Dedifferentiated amniotic fluid mesenchymal stem cell (primary cell): ENCODE data around the gene PNPLA2.

Experiments
- DNase-seq: peaks from one replicate; pipeline ENCODE4 v3.0.0-alpha.2; 2016; ENCODE audit errors: extremely low spot score

PNPLA2 gene

DNA sequence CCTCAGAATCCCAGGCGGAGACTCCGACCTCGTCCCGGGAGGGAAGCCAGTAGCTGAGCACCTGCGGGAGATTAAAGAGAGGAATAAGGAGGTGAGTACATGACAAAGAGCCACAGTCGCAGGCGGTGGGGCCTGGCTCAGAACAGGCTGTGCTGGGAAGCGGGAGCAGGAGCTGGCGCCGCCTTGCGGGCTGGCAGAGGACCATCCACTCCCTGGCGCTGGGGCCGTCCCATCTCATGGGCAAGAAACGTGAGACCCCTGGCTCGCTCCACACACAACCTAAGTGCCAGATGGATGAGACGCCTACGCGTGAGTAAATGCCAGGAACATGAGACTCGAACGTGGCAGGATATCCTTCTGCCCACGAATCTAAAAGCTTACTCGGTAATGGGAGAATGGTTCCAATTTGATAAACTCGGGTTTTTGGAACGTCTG is 35.1 kb upstream of the PNPLA2 start:
- DNase-seq: peak; percentile 91

DNA sequence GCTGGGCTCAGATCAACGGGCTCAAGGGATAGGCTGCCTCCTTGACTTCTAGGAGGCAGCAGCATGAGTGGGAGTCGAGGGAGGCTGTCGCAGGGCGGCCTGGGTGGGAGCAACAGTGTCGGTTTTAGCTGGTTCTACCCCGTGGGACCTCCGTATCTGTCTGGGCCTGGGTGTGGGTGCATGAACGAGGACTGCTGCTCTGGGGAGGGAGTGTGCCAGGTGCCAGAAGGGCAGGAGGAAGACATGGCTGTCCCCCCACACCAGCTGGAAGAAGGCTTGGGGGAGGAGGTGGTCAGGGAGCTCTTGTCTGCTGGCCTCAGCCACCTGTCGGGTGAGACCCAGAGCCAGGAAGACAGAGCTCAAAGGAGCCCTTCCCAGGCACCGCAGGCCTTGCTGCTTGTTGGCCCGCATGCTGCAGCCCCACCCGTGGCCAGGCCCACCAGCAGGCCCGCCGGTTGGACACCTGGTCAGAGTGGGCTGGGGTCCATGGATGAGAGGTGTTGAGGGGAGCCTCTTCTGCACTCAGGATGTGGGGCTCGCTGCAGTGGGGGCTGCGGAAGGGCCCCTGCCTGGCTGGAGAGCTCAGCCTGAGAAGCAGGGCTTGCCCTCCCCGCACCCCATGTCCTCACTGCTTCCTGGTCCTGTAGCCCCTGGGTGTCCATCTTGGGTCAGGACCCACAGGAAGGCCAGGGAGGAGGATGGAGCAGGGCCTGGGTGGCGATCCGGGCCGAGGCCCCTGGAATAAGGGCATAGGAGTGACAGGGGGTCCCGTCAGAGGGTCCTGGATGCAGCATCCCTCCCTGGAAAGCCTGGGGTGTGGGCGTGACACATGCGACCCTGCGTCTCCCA is 32.3 kb upstream of the PNPLA2 start:
- DNase-seq: no peak

DNA sequence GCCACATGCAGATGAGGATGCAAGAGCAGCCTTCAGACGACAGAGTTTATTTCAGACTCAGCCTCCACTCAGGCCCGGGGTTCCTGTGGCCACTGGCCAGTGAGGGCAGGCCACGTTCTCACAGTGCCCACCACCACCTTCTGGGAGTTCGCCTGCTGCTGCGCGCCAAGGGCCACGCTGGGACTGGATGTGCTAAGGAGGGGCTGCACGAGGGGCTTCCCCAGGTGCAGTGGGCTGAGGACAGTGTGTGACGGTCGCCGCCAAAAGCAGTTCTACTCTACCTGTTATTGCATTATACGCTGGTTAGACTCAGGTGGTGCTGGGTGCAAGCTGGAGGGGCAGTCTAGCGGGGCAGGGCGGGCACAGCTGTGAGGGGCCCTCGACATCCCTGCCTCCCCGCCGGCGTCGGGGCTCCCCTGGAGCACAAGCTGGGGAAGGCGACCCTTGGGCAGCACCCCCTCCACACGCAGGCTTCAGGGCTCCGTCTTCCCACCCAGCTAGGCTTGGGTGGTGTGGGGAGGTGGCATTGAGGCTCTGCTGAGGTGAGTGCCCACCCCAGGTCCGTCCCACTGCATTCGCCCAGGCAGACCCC is 31.5 kb upstream of the PNPLA2 start:
- no peak for DNase-seq

DNA sequence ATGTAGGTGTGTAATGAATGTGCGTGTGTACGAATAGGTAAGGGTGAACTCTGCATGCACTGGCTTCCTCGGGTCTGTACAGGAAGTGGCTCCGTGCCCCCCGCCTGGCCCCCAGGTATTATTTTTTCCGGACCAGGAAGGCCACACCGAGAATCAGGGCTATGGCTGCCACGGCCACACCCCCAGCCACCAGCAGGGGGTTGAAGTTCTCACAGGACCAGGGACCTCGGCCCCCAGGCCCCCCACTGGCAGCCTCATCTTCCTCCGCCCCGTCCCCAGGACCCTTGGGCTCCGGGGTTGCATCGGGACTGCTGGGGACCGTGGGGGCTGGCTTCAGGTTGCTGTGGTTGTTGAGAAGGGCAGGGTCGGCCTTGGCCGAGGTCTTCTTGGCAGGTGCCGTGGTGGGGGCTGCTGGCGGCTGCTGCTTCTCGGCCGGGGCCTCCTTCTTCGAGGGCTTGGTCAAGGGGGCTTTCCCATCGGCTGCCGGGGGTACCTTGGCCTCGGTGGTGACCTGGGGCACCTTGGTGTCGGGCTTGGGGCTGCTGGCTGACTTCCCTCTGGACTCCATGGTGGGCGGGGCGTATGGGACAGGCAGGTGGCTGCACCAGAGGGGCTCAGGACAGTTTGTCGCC is 30.6 kb upstream of the PNPLA2 start:
- no peak for DNase-seq

DNA sequence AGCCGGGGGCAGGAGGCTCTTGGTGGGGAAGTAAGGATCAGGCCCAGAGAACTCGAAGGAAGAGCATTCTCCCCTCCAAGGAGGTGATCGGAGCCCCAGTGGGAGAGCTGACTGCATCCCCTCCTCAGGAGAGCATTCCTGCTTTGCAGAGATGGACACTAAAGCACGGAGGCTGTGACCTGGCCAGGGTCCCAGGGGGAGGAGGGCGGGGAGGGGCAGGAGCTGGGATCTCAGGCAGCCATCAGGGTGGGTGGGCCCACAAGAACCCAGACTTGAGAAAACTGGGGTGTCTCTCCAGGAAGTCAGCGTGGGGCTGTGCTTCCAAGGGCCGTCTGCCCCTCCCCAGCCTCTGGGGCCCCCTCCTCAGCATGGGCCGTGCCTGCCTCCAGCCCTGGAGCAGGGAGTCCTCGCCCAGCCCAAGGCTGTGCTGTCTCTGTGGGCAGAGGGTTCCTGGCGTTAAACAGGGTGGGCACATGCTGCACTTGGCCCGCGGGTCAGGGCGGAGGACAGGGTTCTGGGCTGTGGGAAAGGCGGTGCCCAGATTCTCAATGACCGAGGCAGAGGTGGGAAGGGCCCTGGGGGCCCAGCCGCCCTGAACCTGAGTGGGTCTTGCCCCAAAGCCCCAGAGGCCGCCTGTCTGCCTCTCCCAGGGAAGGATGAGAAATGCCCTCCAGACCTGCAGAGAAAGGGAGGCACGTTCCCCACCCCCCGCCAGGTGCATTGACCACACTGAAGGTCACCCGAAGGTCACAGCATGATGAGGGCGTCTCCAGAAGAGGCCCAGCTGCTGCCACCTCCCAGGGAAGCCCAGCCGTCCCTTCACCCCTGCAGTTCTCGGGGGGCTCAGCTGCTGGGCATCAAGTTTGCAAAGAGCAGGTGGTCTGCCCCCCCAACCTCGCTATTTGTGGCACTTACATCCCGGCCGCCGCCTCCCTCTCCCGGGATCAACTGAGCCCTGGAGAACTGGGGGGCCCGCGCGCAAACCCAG is 29.5 kb upstream of the PNPLA2 start:
- DNase-seq: no peak

DNA sequence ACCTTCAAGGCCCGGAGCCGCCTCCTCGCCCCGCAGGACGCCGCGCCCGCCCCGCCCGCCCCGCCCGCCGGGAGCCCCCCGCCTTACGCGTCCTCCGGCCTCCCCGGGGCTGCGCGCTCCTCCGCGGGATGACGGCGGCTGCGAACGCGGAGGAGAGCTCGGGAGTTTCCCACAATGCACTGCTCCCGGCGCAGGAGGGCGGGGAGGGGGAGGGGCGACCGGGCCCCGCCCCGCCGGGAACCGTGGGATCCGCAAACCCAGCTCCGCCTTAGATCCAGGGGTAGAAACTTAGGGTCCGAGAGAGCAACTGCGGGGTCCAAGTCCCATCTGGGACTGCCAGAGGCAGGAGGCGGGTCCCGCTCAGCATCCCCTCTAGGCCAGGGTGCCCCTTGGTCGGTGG is 28.8 kb upstream of the PNPLA2 start, which contains the start of gene CEND1:
Gene CEND1 (minus strand): TSS at position 148 of the 400 bp plus-strand sequence. CDS start 1,514 bp downstream, outside the sequence.
- no peak for DNase-seq

DNA sequence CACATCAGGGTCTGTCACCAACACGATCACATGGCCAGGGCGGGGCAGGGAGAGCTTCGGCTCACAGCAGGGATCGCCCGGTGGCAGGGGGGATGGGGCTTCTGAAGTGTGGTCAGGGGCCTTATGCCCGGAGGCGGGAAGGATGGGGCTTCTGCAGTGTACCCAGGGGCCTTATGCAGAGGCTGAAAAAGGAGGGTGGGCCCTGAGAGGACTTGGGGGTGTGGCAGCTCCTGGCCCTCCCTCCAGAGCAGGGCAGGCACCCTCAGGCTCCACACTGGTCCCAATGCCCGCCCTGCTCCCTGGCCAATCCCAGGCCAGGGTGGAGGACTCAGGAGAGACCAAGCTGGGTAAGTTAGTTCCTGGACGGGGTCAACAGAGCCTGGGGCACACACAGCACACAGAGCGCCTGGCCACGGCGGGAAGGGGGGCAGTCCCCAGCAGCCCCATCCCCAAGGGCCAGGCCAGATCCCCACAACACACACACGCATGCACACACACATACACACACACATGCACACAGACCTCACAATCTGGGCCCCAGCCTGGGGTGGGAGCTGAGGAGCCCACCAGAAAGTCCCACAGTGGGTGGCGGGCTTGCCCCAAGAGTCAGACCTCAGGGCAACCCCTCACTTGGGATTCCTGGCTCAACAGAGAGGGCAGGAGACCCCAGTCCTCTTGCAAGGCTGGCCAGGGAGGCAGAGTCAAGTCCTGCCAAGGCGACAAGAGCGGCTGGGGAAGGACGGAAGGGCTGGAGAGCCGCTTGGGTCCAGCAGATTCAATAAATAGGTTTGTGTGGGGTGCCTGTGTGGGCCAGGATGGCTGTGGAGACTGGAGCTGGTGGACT is 27.8 kb upstream of the PNPLA2 start:
- no peak for DNase-seq

DNA sequence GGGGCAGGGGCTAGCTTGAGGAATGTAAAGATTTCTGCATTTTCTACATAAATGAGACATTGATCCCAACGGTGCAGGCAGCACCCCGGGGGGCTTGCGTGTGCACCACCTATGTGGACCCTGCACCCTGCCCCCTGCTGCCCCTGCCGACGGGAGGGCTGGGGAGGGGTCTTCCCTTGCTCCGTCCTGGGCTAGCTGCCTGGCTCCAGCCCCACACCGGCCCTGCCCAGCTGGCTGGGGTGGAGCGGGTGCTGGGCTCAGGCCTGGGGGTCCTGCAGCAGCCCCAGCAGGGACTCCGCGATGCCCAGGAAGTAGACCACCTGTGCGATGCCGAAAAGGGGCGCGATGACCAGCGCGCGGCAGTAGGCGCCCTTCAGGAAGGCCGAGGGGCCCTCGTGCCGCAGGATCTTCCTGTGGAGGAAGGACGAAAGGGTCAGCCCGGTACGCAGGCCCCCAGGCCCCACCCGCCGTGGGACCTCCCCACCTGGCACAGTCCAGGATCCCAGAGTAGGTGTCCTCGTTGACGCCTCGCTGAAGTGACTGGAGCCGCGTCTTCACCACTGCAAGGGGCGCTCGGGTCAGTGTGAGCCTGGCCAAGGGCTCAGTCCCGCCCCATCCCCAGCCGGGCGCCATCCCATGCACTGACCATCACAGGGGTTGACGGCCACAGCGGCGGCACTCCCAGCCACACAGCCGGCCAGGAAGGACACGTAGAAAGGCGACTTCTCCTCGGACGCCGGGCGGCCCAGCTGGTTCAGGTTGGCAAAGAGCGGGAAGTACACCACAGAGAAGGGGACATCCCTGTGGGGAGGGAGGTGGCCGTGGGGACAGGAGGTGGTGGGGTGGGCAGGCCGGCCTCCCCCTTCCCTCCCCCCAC is 26.8 kb upstream of the PNPLA2 start:
- no peak for DNase-seq

DNA sequence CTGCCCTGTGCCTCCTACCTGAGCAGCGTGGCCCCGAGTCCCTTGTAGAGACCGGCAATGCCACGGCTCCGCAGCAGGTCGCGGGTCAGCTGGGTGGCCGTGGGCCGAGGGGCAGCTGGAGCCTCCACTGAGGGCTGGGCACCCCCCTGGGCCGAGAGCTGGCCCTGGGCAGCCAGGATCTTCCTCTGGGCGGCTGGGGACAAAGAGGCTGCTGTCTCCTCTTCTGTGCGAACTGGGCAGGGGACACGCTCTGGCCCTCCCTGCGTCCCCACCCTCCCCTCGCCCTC is 26.2 kb upstream of the PNPLA2 start:
- DNase-seq: no peak

DNA sequence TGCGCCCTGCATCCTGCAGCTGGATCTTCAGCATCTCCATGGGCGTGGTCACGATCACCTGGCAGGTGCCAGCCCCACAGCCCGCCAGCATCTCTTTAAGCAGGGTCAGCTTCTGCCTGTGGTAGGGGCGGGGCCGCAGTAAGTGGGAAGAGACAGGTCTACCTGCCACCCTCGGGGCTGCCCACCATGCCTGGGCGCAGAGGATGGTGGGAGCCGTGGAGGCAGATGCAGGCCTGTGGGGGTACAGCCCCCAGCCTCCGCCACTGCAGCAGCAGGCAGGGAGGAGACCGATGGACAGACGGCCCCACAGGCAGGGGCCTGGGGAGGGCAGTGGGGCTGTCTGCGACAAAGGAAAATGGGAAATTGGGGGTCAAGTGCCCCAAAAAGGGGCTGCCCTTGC is 25.8 kb upstream of the PNPLA2 start:
- no peak for DNase-seq

DNA sequence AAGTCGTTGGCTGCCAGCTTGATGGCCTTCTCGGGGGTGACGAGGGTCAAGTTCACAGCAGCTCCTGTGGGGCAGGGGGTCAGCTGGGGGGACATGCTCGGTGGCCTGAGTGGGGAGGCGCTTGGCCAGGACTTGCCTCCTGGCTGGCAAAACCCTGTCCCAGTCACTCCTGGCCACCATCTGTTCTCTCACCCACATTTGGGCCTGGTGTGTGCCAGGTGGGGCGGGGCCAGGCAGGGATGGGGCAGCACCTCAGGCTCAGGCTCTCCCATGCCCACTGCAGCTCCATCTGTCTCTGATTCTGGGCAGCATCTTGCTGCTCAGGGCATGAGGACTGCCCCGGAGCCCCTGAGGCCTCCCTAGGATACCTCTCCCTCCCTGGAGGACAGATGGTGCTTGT is 25.2 kb upstream of the PNPLA2 start:
- DNase-seq: no peak

DNA sequence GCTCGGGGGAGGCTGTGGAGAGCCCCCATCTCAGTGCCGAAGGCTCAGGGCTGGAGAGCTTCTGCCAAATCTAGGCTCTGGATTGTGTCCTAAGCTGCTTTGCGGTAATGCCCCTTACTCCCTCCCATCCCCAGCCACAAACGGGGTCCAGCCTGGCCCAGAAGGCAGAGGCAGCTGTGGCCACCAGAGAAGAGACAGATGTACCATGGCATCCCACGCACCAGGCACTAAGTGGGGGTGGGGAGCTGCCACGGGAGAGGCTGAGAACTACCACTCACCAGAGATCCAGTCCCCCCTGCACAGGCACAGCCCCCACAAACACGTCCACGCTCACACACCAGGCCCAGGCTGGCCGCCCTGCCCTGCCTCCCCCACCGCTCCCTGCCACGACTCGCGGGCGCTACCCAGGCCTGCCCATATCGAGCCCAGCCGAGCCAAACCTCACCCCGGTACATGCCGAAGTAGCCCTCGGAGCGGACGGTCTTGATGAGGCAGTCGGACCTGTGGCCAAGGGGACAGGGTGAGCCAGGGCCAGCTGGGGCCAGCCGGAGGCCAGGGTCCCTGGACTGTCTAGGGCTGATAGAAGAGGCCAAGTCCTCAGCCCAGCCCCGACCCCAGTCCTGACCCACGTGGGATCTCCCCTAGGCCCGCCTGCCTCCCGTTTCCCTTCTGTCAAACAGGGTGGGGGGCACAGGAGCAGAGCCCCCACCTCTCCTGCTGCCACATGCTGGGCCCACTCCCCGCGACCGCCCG is 24.5 kb upstream of the PNPLA2 start:
- no peak for DNase-seq

DNA sequence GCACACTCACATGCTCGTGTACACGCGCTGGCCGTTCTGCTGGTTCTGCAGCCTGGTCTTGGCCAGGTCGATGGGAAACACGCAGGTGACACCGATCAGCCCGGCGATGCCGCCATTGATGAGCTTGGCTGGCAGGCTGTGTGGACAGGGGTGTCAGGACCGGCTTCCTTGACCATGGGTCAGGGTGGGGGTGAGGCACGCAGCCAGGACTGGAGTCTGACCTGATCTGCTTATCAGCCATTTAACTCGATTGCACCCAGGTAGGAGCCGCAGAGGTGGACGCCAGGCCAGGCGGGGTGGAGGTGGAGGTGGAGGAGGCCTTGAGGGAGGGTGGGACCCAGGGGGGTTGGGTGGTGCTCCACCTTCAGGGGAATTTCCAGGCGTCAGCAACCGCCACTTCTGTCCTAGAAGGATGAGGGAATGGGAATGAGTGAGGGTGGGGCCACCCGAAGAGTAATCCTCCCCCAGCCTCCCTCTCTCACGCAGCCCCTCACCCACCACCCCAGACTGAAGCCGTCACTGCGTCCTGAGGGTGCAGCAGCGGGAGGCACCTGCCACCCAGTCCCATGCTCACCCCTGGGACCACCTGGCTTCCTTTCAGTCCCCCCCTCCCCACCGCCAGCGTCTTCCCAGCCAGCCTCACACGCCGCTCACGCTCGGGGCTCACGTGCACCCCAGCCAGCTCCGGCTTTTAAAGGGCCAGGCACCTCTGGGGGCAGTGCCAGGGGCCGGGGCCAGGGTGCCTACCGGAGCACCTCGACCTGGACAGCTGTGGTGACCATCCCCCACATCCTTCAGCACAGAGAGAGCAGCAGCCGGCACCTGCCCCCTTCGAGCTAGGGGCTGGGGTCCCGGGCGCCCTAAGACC is 23.7 kb upstream of the PNPLA2 start:
- no peak for DNase-seq

DNA sequence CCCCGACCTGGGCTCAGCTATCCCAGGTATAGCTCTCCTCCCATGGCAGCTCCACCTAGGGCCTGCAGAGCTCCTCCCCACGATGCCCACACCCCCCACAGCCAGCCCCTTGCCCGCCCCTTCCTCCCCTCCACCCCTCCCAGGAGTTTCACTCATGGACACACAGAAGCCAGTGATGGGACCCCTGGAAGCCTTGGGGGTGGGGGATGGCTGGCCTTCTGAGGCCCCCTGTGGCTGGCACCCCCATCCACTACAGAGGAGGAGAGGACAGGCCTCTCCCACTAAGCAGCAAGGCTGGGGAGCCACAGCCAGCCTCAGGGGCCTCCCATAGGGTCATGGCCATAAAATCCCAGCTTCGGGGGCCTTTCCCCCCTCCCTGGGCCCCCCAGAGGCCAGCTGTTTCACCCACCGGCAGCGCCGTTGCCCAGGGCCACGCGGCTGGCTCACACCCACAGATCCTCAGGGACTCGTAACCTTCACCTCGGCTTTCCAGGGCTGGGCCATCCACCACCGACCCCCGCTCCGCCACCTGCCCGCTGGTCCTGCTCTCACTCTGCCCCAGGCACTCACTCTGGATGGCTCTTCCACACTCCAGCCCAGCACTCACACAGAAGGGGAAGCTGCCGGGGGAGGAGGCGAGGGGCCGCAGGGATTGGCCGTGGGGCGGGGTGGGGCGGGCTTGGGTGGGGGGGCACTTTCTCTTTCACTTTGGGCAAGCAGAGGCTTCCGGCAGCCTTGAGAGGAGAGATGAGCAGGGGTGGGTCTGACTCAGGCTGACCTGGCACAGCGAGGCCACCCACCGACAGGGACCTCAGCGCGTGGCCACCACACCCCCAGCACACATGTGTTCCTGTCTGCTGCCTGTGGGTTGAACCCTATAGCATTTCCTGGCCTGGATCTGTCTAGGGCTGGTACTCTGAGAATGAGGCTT is 22.8 kb upstream of the PNPLA2 start:
- peak; percentile 45 for DNase-seq

DNA sequence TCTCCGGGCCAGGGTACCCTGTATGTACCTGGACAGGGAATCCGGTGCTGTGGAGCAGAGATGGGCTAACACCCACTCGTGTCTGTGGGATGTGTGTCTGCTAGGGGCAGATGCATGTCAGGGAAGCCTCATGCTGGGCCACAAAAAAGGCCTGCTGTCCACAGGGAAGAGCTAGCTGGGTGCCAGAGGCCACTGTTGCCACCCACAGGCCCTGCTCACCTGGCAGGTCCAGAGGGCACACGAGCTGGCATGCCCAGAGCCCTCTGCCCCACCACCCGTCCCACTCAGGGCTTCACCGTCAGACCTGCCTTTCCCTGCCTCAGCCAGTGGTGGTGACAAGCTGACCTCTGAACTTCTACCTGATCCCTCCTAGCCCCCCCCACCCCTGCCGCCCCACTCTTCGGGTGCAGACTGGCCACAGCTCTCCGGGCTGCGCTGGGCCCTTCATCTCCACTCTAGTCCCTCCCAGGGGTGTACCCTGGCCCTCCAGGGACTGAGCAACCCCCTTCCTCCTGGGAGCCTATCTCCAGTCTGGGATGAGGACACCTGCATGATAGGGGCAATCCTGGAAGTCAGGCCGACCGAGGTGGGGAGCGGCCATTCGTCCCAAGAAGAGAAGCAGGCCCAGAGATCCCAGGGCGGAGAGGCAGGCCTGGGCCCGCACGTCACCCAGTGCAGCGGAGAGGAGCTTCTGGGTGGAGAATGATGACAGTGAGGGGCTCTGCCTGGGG is 22.0 kb upstream of the PNPLA2 start:
- DNase-seq: no peak

DNA sequence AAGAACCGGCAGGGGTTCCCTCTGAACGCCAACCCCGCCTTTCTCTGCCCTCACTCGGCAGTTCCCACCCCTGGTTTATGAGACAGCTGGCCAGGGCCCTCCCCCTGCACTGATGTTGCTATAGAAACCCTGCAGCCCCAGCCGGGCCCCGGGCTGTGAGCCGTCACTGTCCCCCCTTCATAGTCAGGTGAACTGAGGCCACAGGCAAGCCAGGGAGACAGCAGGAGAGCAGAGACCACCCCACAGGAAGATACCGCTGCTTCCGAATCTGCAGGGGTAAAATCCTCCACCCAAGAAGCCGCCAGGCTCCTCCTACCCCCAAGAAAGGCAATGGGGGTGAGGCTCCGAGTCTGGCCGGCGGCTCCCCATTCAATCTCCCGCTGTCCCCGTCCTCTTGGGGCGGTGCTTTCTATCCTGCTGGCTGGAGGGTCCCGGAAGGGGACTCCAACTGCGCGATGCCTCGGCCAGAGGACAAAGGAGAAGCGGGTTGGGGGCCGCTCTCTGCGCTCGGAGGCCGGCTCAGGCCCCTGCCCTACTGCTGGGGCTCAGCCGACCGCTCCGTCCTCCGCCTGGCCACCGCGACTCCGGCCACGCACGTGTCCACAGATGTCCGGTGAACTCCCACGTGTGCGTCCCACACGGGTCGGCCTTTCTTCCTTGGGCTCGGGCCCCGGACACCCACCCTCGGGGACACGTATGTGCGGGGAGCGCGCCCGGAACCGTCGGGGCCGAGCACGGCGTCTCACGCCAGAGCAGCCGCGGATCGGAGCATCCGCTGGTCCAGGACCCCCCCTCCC is 21.2 kb upstream of the PNPLA2 start:
- peak; percentile 82 for DNase-seq
